ENCODE measurements around the gene GPR18.

Gene GPR18

GRCh38 chr13:99258210-99258860 is at the start of gene GPR18:
Gene GPR18, minus strand, starts transcription at chr13:99258379. Its CDS starts 2,507 bp downstream, at chr13:99255872.
- peak in 1 of 3 experiments; percentile 26 for DNase-seq (ENCODE audit: low read depth in 3 of 3)

DNA sequence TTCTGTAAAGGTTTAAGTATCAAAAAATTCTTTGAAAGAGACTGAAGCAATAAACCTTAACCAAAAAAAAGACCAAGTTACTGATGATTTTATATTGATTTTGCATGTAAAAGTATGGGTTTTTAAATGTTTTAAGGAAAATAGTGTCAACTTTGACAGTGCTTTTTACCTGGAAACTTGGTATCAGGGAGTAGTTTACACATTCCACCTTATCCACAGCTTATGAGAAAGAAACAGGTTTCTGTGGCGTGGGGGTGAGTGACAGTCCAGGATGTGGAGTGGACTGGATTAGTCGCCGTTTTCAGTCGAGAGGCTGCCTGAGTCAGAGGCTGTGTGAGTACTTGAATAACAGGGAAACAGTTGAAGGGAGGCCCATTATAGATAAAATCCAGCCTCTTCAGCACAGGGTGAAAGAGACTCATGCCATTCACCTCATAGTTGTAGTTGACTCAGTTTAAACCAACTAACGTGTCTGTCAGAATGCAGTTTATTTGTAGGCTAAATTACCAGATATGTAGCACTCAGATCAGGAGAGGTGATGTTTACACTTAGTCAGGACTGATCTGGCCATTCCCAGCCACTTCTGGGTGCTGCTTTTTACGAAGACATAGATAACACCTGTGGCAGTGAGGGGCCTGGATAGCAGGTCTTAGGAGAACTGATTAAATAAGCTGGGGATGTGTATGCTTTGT is 49.6 kb upstream of the GPR18 start:
- peak; percentile 53 to 82 (median 73) for DNase-seq (ENCODE audit: low read depth in 3 of 3)

GRCh38 chr13:99307247-99307646 is 49.1 kb upstream of the GPR18 start, which contains the start of gene GPR183:
Gene GPR183, minus strand, starts transcription at chr13:99307399. Its CDS starts 11,254 bp downstream, at chr13:99296145.
- DNase-seq (ENCODE audit: low read depth in 3 of 3): no peak

DNA sequence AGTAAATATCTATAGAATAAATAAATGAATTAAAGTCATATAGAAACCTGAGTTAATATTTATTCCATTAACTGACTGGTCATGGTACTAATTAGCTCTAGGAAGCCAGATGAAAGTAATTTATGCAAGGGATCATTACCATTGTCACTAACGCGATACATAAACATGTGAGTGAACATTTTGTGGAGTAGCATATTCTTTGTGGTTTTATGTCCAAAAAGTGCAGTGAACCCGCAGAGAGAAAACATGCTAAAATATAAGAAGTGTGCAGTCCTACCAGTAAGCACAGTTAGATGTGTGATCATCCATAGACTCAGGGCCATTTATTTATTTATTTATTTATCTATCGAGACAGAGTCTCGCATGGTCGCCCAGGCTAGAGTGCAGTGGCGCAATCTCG is 47.4 kb upstream of the GPR18 start:
- no peak for DNase-seq (ENCODE audit: low read depth in 3 of 3)

GRCh38 chr13:99305158-99305557 is 47.0 kb upstream of the GPR18 start:
- no peak for DNase-seq (ENCODE audit: low read depth in 3 of 3)

GRCh38 chr13:99304541-99304940 is 46.4 kb upstream of the GPR18 start:
- no peak for DNase-seq (ENCODE audit: low read depth in 3 of 3)

DNA sequence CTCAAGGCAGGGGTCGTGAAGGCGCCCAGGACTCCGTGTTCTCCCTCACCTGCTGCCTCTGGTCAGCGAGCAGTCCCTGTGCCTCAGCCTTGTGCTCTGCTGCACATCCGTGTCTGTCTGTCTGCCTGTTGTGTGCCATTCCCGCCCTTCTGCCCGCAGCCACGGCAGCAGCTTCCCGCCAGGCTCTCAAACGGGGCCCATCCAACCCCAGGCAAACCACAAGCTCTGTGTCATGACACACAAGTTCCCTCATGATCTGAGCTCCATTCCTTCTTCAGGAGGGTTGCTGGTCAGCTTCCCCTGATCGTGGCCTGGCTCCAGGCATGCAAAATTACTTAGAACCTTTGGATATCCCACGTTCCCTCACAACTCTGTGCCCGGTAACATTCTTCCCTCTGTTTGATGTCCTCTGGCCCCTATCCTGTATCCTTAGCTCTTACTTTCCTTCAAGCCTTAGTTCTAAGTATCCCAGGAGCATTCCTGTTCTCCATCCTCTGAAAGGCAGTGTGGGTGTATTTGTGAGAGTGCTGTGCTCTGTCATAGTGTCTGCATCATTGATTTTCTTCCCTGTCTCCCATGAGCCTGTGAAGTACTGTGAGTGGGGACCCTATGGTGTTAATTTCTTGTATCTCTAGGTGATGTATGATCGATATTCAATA is 45.8 kb upstream of the GPR18 start:
- peak in 1 of 3 experiments; percentile 72 for DNase-seq (ENCODE audit: low read depth in 3 of 3)

DNA sequence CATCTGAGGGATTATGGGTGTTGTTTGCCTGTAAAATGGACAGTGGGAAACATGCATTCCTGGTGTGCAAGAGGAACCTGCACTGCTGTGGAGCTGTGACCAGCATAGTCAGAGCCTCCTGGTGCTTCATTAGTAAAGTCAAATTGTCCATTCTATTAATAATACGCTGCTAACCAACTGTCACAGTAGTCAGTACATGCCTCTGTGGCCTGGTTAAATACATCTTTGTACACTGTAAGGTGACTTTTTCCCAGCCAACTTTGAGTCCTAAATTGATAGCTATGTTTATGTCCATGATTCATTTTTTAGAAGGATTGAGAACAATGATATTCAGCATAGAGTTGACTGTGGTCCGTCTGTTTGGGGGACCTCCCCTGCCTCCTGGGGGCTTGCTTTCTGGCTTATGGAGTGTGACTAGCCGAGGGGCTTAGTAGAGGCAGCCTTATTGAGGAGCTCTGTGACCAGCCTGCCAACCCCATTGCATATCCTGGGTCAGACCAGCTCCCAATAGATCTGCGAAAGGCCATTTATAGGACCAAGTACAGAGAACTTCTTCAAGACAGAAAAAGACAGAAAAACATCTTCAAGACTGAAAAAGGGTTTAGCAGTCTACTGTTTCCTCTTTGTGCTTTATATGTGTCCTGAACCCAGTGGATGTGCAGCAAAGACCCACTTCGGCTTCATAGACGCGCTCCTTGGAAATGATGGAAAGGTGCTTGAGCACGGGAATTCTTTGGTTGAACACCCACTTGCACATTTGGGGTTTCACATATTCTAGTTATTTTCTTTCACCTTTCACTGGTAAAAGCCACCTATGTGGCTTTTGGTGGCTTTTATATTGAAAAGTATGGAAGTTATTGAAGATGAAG is 44.7 kb upstream of the GPR18 start:
- no peak for DNase-seq (ENCODE audit: low read depth in 3 of 3)

DNA sequence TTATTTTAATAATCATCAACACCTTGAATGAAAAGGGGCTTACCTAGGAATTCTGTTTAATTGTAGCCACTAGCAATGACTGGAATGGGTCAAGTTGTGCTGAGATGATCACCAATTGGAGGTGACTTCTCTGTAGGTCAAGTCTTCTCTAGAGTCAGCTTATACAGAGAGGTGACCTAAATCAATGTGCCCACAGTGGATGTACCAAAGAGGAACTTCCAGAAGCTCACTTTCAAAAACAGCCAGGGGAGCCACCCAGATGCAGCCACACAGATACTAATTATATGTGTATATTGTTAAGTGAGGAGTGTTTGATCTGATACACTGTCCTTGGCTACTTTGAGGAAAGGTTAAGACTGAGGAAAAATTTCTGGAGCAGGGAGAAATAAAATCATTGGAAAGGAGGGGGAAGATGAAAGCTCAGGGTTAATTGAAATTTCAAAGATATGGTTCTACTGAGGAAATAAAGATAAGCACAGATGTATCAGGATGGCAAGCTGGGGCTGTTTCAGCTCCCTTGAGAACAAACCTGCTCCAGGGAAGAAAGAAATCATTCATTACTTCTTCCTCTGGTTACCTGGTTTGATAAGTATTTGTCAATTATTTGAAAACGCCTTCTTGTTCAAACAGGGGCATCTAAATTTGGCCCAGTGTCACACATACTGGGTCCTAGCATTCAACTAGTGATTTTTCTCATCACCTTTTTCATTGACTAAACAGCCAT is 43.9 kb upstream of the GPR18 start:
- no peak for DNase-seq (ENCODE audit: low read depth in 3 of 3)

DNA sequence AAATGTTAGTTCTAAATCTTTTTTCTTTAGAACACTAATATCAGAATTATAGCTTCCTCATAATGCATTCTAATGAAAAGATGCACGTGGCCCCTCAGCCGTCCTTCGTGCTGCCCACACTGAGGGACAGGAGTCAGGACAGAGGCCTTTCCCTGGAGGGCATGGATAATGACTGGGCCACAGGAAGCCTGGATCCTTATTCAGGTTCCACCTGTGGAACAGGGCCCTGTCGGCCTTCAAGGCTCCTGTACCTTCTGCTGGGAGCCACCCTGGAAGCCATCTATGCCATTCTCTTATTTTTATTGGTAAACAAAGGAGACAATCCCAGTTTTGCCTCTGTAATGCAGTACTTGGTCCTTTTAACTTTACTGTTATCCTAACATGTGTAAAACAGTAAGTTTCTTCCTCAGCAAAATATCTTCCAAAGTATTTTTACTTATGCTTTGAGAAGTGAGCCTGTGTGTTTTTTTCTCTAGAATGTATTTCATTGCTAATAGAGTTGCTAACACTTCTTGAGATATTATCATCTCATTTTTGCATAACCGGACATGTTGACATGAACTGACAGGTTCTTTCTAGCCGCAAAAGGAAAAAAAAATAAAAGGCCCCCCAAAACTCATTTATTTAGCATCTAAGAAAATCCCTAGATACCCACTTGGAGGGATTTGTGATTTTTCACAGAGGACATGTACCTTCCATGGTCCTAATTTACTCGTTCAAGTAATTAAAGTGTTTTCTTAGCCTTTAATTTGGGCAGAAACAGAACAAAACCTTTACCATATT is 43.1 kb upstream of the GPR18 start:
- DNase-seq (ENCODE audit: low read depth in 3 of 3): no peak

- DNase-seq (ENCODE audit: low read depth in 3 of 3): no peak
These were observed 41.8 kb upstream of the GPR18 start for GRCh38 chr13:99299920-99300341.

DNA sequence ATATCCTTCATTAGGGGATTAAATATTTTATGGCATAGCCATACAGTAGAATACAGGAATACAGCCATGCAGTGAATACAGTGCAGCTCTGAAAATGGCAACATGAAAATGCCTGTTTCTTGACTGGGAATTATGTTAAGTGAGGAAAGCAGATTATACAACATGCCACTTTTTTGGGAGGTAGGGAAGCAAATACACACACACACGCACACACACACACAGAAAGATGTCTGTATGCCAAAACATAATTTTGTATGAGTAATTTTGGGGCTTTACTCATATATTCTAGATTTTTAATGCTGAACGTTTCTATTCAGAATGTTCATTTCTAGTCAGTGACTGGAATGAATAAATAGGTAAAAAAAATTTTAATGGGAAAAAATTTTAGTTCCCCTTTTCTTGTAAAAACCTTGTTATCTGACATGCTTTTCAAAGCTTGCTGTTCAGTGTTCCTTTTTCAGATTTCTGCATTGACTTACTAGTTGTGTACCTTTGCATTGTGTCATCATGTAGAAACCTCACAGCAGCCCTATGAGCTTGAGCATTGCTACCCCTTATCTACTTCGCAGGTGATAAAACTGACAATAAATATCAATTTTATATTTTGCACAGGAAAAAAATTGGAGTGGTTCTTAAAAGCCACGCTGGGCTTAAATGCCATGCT is 41.2 kb upstream of the GPR18 start:
- DNase-seq (ENCODE audit: low read depth in 3 of 3): no peak

DNA sequence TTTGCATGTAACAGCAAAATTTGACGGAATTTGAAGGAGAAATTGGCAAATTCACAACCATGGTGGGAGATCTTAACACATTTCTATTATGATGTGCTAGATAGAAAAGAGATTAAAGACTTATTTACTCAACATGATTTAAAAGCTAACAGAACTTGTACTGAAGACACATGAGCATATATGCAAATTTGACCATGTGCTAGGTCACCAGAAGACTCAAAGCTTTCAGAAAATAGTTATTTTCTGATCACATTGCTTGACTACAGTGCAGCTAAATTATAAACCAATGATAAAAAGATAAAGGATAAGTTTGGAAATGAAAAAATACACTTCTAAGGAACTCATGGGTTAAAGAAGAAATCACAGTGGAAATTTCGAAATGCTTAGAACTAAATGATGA is 39.9 kb upstream of the GPR18 start:
- DNase-seq (ENCODE audit: low read depth in 3 of 3): no peak

DNA sequence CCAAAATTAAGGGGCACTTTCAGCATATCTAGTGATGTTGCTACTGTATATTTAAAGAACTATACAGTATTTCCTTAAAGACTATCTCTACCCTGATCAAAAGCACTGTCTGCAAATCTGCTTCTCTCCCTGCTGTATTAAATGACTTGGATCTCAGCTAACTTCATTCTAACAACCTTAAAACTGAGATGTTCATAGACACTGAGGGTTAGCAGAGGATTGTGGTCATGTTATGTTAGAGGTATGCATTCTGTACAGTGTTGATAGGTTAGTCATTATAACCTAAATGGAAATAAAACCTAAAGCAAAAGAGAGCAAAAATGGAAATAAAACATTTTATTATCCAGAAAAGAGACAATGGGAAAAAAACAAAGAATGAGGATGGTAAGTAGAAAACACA is 39.2 kb upstream of the GPR18 start:
- no peak for DNase-seq (ENCODE audit: low read depth in 3 of 3)

DNA sequence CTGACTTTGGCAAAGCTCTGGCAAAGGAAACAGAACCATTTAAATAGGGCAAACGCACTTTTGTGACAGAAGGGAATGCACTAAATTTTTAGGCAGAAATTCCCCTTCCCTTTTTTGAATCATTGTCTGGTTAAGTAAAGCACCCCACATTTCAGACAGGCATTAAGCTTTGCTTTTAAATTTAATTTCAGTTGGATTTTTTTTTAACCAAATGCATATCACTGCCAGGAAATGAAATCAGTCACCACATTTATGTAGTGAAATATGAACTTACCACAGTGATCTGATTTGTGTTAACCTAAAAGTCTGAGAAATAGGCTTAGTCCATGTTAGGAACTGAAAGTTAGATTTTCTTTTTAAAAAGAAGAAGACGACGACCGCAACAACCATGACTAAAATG is 38.2 kb upstream of the GPR18 start:
- DNase-seq (ENCODE audit: low read depth in 3 of 3): no peak

GRCh38 chr13:99295488-99296252 is 37.5 kb upstream of the GPR18 start:
- DNase-seq (ENCODE audit: low read depth in 3 of 3): no peak

- DNase-seq (ENCODE audit: low read depth in 3 of 3): no peak
These were observed 36.8 kb upstream of the GPR18 start for GRCh38 chr13:99294958-99295357.

DNA sequence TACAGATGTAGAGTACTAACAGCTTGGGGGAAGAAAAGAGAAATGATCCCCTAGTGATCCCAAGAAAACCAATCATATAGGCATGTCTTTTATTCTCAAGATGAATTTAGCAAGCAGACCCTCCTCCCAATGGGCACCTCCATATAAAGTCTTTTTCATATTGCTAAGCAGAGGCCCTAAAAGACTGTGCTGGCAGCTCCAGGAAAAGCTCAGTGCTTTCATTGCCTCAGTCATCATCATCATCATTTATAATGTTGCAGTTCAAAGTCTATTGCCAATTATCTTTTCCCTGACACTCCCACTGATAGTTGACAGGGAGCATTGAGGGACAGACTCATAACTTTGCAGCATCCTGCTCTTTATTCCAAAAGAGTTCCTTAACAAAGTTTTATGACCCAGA is 36.0 kb upstream of the GPR18 start:
- no peak for DNase-seq (ENCODE audit: low read depth in 3 of 3)

DNA sequence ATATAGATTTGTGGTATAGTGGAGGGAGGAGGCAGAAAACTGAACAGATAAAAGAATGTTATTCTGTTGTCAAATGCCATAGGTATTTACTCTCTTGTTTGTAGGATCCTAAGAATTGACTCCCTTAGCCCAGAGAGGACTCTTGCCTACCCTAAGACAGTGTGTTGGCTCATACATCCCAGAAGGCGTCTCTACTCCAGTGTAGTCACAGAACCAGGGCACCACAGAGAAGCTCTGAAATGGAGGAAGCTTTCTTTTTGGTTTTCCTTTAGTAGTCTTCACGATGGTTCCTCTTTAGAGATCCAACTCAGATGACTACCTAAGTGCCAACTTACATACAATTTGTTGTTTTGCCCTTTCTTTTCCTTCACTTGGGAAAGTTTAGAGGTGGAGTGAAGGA is 35.0 kb upstream of the GPR18 start:
- no peak for DNase-seq (ENCODE audit: low read depth in 3 of 3)
